ENCODE results near the gene SLC4A8.
A peak's percentile ranks its signal among the peaks of the same experiment; 100 is the strongest.

SLC4A8 gene

GRCh38 chr12:51393676-51394545 is 30.7 kb upstream of the SLC4A8 start:
- no peak for DNase-seq

GRCh38 chr12:51395283-51396230 is 29.1 kb upstream of the SLC4A8 start:
- no peak for DNase-seq

- DNase-seq: no peak
Observed at GRCh38 chr12:51397670-51398069, 27.0 kb upstream of the SLC4A8 start.

- no peak for DNase-seq
Observed at GRCh38 chr12:51399891-51400290, 24.7 kb upstream of the SLC4A8 start.

GRCh38 chr12:51401020-51401419 is 23.6 kb upstream of the SLC4A8 start:
- no peak for DNase-seq

GRCh38 chr12:51401486-51401885 is 23.1 kb upstream of the SLC4A8 start:
- DNase-seq: no peak

GRCh38 chr12:51401900-51402299 is 22.7 kb upstream of the SLC4A8 start:
- DNase-seq: no peak

- DNase-seq: no peak
Observed at GRCh38 chr12:51403159-51403558, 21.5 kb upstream of the SLC4A8 start.

GRCh38 chr12:51403681-51404136 is 20.9 kb upstream of the SLC4A8 start:
- DNase-seq: peak in 5 of 58 donors; percentile 18 to 56 (median 27)

- DNase-seq: no peak
Observed at GRCh38 chr12:51404627-51405026, 20.0 kb upstream of the SLC4A8 start.

GRCh38 chr12:51405801-51406207 is 18.8 kb upstream of the SLC4A8 start:
- no peak for DNase-seq

GRCh38 chr12:51406290-51406689 is 18.3 kb upstream of the SLC4A8 start:
- DNase-seq: no peak

- no peak for DNase-seq
Observed at GRCh38 chr12:51406859-51407258, 17.8 kb upstream of the SLC4A8 start.

GRCh38 chr12:51407604-51408003 is 17.0 kb upstream of the SLC4A8 start:
- no peak for DNase-seq

GRCh38 chr12:51409846-51410245 is 14.8 kb upstream of the SLC4A8 start:
- DNase-seq: no peak

GRCh38 chr12:51413149-51413548 is 11.5 kb upstream of the SLC4A8 start:
- no peak for DNase-seq

- no peak for DNase-seq
Observed at GRCh38 chr12:51413791-51414190, 10.8 kb upstream of the SLC4A8 start.

- DNase-seq: no peak
Observed at GRCh38 chr12:51415931-51416330, 8.7 kb upstream of the SLC4A8 start.

GRCh38 chr12:51417826-51418225 is 6.8 kb upstream of the SLC4A8 start:
- DNase-seq: no peak

- peak in 6 of 58 donors; percentile 5 to 24 (median 14) for DNase-seq
Observed at GRCh38 chr12:51419425-51420193, 5.0 kb upstream of the SLC4A8 start.

GRCh38 chr12:51421266-51421884 is 3.3 kb upstream of the SLC4A8 start:
- DNase-seq: peak in 47 of 58 donors; percentile 3 to 84 (median 34)
